Hematopoietic multipotent progenitor cell treated with erythropoietin and hydrocortisone succinate and interleukin-3 and kit ligand, for 15 days (in vitro differentiated cells): ENCODE results near the gene TSPAN18.

Experiments
- DNase-seq: peaks from one replicate; pipeline ENCODE4 v3.0.0-alpha.2; 2015; ENCODE audit warnings: low spot score

Gene TSPAN18

DNA sequence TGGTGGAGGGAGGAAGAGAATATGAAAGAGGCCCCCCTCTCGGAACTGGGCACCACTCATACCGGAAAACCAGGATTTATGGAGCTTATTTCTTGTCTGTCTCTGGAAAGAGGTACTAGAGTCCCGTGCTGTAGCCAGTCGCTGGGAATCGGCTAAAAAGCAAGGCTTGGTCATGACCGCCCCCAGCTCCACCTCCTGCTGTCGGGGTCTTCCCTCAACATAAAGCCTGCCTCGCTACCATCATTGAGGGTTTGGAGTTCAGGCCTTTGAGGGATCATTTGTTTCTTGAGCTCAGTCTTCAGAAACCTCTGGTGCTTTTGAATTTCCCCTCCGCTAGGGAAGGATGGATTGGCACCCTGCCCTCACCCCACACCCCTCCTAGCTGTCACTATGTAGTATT is 97.1 kb downstream of the TSPAN18 start:
- DNase-seq, result no peak

DNA sequence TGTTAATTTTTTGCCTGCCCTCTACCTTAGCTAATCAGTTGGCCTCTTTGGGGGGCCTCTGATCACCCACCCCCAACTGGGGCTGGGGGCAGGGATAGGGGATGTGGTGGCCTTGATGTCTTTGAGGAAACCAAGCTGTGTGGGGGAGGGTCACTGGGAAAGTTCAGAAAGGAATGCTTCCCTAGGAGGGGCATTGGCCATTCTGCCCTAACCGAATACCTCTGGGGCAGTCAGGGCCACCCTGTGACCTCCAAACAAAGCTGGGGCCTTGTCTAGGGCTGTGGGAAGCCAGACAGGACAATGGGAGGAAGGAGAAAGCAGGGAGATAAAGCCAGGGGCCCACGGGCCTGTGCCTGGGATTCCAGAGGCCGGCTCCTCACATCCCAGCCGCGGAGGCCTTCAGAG is 97.5 kb downstream of the TSPAN18 start:
- no peak for DNase-seq

DNA sequence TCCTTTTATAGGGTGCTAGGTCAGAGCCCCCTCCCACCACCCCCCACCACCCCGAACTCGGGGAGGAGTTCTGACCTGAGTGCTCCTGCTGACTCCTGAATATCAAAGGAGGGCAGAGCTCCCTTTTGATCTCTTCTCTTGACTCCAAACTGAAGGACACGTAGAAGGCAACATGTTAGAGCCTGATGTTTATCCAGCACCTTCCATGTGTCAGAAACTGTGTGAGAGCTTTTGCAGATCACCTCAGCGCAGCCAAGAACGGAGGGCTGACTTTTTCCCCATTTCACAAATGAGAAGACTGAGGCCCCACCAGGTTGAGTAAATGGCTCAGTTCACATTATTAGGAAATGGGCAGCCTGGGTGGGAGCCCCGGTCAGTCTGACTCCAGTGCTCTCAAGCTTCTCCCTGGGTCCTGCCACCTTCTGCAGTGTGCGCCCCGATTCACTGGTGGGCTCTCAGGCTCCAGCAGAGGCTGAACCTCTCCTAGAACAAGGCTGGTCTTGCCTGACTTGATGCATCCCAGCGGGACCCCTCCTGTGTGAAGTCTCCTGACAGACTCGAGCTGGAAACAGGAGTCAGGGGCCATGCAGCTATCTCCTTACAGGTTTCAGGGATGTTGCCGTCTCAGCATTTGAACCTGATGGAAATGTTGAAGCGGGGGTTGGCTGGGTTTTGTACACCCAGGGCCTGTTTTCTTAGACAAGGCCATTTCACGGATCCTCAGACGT is 98.5 kb downstream of the TSPAN18 start:
- DNase-seq, result no peak

DNA sequence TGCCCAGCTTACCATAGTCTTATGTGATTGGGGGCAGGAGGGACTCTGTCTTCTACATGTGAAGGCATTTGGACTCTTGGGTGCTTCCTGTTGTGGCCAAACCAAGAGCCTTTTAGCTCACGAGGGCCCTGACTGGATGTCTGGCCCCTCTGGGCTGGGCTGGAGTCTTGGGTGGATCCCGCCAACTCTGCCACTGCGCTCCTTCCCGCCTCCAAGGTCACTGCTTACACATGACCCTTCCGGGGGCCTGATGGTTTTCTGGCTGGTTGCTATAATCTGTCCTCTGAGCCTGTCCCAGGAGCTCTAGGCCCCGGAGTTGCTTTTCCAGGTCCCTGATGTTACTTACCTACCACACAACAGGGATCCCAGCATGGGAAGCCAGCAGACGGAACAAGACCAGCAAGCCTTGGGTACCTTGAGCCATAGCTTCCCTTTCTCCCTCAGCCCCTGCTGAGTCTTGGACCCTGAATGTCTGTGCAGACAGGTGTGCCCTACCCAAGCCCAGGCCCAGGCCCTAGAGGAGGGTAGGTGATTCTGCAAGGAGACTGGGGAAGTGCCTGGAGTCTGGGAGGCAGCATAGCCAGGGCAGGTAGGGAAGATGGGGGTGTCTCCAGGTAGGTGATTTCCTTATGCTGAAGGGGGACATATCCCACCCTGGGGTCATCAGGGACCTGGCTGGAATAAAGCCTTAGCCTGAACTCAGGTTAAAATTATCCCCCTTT is 100.3 kb downstream of the TSPAN18 start:
- no peak for DNase-seq

DNA sequence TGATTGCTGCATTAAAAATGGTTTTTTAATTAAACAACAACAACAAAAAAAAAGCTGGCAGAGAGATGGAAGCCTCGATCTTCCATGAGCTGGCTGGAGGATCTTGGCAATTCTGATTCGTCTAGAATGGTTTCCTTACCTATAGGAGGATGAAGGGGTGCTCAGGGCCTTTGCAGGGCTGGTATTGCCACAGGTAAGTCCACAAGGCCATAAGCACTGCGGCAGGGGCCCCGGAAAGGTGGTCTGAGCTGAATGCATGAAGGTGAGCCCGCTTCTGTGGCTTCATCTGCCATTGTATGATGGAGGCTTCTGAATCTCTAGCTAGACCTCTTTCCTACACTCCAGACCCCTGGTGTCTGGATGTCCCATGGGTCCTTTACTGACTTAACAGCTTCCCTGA is 101.5 kb downstream of the TSPAN18 start:
- DNase-seq, result no peak

DNA sequence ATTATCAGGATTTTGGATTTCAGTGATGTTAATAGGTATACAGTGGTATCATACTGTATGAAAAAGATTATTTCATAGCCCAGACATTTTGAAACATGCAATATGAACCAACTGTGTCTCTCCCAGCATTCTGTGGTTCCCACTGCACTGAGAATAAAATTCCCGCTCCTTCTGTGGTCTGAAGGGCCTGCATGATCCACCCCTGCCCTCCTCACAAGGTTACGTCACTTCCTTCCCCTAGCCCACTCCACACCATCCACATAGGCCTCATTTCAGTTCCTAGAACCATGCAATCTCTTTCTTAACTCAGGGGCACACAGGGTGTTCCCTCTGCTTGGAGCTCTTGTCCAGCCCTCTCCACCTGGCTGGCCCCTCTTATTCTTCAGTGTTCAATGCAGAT is 103.1 kb downstream of the TSPAN18 start:
- no peak for DNase-seq

DNA sequence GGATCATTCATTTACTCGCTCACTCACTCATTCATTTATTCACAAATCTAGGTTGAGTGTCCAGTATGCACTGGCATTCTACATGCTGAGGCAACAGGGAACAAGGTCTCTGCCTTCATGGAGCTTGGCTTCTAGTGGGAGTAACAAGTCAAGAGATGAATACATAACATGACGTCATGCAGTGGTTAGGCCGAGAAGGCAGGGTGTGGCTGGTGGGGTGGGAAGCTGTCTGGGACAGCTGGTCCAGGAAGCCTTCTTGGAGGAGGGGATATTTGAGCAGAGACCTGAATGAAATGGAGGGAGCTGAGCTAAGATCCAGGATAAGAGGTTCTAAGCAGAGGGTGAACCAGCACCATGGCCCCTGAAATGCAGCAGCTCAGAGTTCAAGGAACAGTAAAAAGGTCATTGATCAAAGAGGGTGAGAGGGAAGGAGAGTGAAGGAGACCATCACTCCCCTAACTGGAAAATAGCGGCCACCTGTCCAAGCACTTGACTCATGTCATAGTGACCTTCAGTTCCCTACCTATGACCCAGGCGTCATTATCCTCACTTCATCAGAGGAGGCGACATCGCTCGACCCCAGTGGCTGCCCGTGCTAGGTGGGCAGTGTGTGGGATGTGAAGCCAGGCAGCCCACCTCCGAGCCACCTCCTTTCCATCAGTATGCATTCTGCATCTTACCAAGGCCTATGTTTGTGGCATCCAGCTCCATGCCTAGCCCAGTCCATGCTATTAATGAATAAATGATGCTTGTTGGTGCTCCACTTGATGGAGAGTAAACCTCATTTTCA is 105.0 kb downstream of the TSPAN18 start:
- DNase-seq, result no peak

DNA sequence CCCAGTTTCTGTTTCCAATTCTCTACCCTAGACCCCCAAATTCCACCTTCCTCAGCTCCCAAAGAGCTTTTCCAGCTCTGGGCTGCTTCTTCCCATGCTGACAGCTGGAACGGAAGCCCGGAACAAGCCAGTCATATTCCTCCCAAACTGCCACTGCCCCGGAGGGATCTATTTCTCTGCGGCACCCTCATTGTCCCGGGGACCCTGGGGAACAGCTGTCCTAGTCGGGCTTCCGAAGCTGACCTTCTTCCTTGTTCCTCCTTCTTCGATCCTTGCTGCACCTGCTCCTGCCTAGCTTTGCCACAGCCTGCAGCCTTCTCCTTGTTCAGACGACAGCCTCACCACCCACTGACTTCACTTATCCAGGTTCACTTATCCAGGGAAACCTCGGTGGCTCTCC is 105.7 kb downstream of the TSPAN18 start:
- DNase-seq, result no peak

DNA sequence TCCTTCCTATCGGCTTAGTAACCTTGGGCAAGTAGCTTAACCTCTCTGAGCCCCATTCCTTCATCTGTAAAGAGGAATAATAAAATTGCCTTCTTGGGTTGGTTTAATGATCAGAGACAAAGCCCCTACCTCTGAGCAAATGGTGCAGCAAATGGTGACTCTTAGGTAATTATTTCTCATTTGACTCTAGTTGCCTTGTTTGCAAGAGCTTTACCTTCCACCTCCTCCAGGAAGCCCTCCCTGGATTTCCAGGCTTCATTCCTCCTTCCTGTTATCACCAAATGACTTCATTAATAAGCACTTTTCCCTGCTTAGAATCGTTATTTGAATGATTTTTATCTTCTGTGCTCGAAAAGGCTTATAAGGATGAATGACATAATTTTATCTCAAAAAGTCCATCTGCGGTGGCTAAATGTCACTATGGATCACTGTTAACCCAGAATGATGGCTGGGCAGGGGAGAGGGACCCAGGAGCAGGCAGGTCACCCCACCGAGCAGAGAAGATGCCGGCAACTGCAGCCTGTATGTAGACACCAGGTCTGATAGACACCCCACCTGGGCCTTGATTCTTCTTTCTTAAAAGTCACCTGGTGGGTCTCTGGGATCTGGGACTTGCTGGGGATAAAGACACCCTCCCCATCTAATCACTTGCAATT is 106.6 kb downstream of the TSPAN18 start:
- no peak for DNase-seq

DNA sequence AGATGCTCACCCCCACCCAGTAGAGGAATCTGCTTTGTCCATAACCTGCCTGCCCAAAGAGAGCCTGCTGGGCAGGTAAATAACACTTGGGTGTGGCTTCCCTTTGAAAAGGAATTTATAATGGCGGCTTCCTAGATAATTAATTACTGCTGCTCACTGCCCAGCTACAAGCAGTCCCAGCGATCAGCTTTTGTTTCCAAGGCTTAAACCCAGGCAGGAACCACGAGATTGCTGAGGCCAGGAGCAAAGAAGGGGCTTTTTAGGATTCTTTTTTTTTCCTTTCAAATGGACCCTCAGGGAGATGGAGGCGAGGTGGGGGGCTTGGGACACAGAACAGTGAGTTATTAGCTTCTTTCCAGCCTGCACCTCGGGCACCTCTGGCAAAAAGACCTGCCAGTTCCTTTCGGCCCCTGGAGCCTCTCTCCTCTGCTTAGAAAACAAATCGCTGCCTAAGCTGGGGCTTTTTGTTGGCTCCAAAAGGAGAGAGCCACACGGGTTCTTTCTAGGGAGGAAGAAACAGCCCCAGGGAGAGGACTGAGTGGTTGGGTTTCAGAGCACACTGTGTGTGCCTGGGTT is 107.2 kb downstream of the TSPAN18 start:
- no peak for DNase-seq

DNA sequence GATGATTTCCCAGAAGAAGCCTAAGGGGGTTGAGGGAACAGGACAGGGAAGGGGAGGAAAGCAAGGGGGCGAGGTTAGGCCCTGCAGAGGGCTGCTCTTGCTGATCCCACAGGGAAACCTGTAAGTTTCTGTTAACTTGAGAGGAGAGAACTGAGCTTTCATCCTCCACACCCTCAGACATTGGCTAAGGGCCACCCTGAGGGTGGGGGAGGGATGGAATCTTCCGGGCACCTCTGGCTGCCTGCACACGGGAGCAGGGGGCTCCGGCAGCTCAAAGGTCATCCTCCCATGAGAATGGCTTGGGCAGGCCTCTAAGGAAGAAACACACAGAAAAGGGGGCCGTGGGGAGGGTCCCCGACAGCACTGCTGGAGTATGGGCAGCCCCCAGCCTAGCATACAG is 108.1 kb downstream of the TSPAN18 start:
- DNase-seq, result no peak

DNA sequence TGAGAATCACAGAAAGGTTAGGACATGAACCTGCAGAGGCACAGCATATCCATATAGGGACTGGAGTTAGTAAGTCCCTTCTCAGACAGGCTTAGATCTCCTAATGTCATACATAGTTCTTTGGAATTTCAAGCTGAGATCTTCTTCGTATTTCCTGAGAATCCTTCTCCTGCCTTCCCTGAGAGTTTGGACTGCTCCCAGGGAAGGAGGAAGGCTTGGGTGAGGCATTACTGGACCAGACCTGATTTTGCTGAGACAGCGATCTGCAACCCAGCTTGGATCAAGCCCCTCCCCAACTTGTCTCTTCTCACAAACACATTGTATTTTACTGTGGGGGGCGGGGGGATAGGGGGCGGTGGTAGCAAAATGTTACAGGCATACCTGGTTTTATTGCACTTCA is 108.5 kb downstream of the TSPAN18 start:
- DNase-seq, result no peak

DNA sequence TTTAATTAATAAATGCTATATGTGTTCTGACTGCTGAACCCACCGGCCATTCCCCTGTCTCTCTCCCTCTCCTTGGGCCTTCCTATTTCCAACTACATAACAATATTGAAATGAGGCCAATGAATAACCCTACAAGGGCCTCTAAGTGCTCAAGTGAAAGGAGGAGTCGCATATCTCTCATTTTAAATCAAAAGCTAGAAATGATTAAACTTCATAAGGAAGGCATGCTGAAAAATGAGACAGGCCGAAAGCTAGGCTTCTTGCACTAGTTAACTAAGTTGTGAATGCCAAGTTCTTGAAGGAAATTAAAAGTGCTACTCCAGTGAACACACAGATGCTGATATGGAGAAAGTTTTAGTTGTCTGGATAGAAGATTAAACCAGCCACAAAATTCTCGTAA is 109.2 kb downstream of the TSPAN18 start:
- no peak for DNase-seq

DNA sequence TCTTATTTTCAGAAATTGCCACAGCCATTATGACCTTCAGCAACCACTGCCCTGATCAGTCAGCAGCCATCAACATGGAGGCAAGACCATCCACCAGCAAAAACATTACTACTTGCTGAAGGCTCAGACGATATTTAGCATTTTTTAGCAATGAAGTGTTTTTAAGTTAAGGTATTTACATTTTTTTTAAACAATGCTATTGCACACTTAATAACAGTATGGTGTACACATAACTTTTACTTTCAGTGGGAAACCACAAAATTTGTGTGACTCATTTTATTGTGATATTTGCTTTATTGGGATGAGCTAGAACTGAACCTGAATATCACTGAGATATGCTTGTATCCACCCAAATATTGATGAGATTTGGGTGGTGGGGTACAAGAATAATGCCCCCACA is 110.9 kb downstream of the TSPAN18 start:
- no peak for DNase-seq

DNA sequence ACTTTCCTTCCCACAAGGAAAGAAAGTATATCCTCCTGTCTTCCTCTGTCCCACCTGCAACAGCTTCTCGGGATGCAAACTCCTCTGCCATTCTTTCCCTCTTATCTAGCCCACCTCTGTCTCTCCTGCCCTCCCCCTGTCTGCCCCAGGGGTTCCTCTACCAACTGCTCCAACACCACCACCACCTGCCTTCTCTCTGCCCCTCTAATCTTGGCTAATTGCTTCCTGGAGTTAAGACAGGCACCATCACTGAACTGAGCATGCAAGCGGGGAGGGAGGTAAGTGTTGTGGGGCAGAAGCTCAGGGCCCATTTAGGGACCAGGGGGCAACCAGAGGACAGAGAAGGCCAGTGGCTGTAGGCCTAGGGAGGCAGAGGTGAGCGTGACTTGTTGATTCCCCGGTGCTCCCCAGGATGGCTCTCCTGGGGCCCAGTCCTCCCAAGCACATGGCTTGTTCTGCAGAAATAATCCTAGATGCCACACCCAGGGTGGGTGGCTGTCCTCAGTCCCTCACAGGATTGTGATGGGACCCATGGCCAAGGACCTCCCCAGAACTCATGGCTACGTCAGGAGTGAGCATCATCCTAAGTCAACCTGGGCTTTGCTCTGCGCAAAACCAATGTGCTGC is 112.8 kb downstream of the TSPAN18 start:
- no peak for DNase-seq

DNA sequence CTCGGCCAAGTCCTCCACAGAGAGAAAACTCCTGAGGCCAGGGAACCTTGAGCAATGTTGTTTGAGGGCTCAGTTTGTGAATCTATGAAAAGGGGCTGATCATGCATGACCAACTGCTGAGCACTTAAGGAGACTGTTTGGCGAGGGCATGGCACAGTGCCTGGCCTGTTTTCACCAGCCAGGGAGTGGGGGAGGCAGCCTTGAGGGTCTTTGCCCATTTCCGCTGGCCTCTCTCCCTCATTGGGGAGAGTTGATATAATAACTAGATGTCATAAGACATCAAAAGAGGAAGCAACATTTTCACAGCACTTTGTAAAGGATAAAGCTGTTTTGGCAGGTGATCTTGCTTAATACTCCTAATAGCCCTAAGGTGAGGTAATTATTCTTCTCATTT is 113.3 kb downstream of the TSPAN18 start:
- no peak for DNase-seq

DNA sequence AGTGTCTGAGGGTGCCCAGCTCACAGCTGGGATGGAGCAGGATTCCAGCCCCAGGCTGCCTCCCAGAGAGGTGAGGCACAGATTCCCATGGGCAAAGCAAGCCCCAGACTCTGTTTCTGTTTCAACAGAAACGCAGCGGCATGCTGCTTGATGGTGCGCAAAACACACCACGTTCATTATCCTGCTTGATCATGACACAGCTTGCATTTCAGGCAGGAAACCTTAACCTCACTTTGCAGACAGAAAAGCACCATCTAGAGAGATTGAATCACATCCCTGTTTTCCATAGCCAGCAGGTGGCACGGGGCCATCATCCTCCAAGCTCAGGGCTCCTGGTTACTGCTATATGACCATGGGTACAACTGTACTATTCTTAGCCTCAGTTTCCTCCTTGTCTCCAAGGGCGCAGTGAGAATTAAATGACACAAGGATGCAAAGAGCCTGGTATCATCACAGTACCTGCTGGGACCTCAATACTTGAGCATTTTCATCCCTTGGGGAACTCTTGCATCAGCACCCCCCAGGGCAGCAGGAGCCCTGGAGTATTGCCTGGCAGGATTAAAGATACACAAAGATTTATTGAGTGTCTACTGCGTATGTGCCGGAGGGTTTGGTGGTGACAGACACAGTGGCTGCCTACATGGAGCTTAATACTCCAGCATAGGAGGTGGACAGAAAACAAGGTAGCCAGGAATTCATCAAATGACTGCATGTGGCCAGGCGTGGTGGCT is 113.9 kb downstream of the TSPAN18 start:
- no peak for DNase-seq

DNA sequence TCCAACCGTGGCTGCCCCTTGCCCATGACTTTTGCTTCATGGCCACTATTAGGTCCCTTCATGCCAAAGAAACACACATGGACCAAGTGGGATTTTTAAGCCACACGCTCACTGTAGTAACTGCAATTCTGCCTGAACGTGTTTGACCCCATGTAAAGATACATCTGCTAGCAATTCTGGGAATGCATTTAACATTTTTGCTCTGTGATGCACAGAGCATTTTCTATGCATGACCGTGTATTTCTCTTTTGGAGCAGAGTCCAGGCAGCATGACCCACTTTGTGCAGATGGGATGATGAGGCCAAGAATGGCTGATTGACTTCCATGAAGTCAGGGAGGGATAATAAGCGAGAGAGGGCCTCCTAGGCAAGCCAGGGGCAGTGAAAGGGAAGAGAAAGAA is 115.5 kb downstream of the TSPAN18 start:
- no peak for DNase-seq

DNA sequence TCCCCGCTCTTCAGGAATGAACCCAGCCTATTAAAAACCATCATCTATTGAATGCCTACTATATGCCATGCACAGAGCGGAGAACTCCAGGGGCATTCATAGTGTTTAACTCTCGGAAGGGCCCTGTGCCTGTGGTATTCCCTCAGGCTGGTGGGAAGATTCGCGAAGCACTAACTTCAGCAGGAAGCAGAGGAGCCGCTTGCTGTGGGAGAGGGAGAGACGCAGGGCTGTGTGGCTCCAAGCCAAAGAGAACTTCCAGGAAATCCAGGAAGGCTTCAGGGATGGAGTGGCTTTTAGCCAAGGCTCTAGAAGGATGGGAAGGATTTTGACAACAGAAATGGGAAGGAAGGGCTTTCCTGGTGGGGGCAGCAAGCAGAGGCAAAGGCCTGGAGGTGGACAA is 120.1 kb downstream of the TSPAN18 start:
- DNase-seq, result no peak

DNA sequence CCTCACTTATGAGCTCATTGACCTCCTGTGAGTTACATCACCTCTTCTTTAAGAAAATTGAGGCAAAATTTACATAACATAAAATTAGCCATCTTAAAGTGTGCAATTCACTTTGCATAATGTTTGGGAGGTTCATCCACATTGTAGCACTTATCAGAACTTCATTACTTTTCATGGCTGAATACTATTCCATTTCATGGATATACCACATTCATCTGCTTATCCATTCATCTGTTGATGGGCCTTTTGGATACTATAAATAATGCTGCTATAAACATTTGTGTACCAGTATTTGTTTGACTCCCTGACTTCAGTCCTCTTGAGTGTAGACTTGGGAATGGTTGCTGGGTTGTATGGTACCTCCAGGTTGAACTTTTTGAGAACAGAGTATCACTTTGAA is 120.6 kb downstream of the TSPAN18 start:
- no peak for DNase-seq
